ENCODE results near the gene FAM193A.

FAM193A gene

GRCh38 chr4:2579910-2580309, 43.5 kb downstream of the FAM193A start:
- DNase-seq (ENCODE audit: low read depth, low spot score): no peak
- no peak for TF ChIP-seq CTCF (IDR thresholded peaks at IDR 0.05; ENCODE audit: insufficient read depth, low read length, missing control alignments)
- no peak overlapping the region for H3K4me3 ChIP-seq (ENCODE audit: low read depth, low read length)
- ChIA-PET CTCF (no interaction called here), POLR2A (no interaction called here)

GRCh38 chr4:2583092-2583491, 46.6 kb downstream of the FAM193A start:
- DNase-seq (ENCODE audit: low read depth, low spot score): no peak
- ChIA-PET CTCF (no interaction called here), POLR2A (no interaction called here)
- no peak overlapping the region for H3K4me3 ChIP-seq (ENCODE audit: low read depth, low read length)
- no peak for TF ChIP-seq CTCF (IDR thresholded peaks at IDR 0.05; ENCODE audit: insufficient read depth, low read length, missing control alignments)

- no peak for TF ChIP-seq CTCF (IDR thresholded peaks at IDR 0.05; ENCODE audit: insufficient read depth, low read length, missing control alignments)
- ChIA-PET CTCF (interaction anchor here (1.0 kb wide), 1 partner anchor 9 kb away, joined by 4 read pairs; no protein-coding TSS in a partner anchor), POLR2A (no interaction called here)
- H3K4me3 ChIP-seq (ENCODE audit: low read depth, low read length): no peak overlapping the region
- DNase-seq (ENCODE audit: low read depth, low spot score): no peak
These were observed 47.1 kb downstream of the FAM193A start for GRCh38 chr4:2583517-2583916.

GRCh38 chr4:2586502-2586901, 50.1 kb downstream of the FAM193A start:
- H3K4me3 ChIP-seq (ENCODE audit: low read depth, low read length): no peak overlapping the region
- CTCF ChIA-PET: no interaction called here
- POLR2A ChIA-PET: no interaction called here
- no peak for DNase-seq (ENCODE audit: low read depth, low spot score)
- no peak for TF ChIP-seq CTCF (IDR thresholded peaks at IDR 0.05; ENCODE audit: insufficient read depth, low read length, missing control alignments)

GRCh38 chr4:2587213-2587823, 50.9 kb downstream of the FAM193A start:
- POLR2A ChIA-PET: no interaction called here
- no peak overlapping the region for H3K4me3 ChIP-seq (ENCODE audit: low read depth, low read length)
- CTCF ChIA-PET: interaction anchor here (0.9 kb wide), 1 partner anchor 176 kb away, joined by 3 read pairs; no protein-coding TSS in a partner anchor
- no peak for DNase-seq (ENCODE audit: low read depth, low spot score)
- TF ChIP-seq CTCF (IDR thresholded peaks at IDR 0.05; ENCODE audit: insufficient read depth, low read length, missing control alignments): no peak

- ChIA-PET CTCF (interaction anchor here (0.9 kb wide), 1 partner anchor 175 kb away, joined by 3 read pairs; no protein-coding TSS in a partner anchor), POLR2A (interaction anchor here (0.6 kb wide), 1 partner anchor 137 kb away, joined by 3 read pairs; no protein-coding TSS in a partner anchor)
- no peak for TF ChIP-seq CTCF (IDR thresholded peaks at IDR 0.05; ENCODE audit: insufficient read depth, low read length, missing control alignments)
These were observed 51.8 kb downstream of the FAM193A start for GRCh38 chr4:2588259-2588658.

More at GRCh38 chr4:2588259-2588658, 51.8 kb downstream of the FAM193A start:
- no peak for DNase-seq (ENCODE audit: low read depth, low spot score)
- no peak overlapping the region for H3K4me3 ChIP-seq (ENCODE audit: low read depth, low read length)

Data from AG04449 (cell line).